Smooth muscle cell (in vitro differentiated cells): ENCODE measurements around the gene TPD52L1. TPM values are rescaled to one million over a fixed set of nuclear protein-coding genes. Genes with fewer than 3 reads are reported as not detected.

Experiments used
- DNase-seq: peaks from one replicate; lab custom pipeline; 2025; ENCODE audit not compliant: unreplicated experiment; lab: John Stamatoyannopoulos, UW
- H2AFZ ChIP-seq: fragments of 200-600 bp; sonication (generic); 2 replicates; pipeline ENCODE4 v1.6.0; 2016; ENCODE audit warnings: antibody characterized with exemption, low read depth, mild to moderate bottlenecking
- H3F3A ChIP-seq: fragments of 200-600 bp; sonication (generic); 2 replicates; pipeline ENCODE4 v1.6.0; 2017; ENCODE audit warnings: antibody characterized with exemption, low read depth
- H3K27ac ChIP-seq: fragments of 200-600 bp; sonication (generic); 2 replicates; pipeline ENCODE4 v1.5.1; 2016; ENCODE audit warnings: low read depth, mild to moderate bottlenecking
- H3K27me3 ChIP-seq: fragments of 200-600 bp; sonication (generic); 2 replicates; pipeline ENCODE4 v1.6.1; 2016; ENCODE audit warnings: low read depth, mild to moderate bottlenecking
- H3K36me3 ChIP-seq: fragments of 200-600 bp; sonication (generic); 2 replicates; pipeline ENCODE4 v1.5.1; 2016; ENCODE audit warnings: low read depth
- H3K4me1 ChIP-seq: fragments of 200-600 bp; sonication (generic); 2 replicates; pipeline ENCODE4 v1.5.1; 2016; ENCODE audit warnings: low read depth
- H3K4me2 ChIP-seq: fragments of 200-600 bp; sonication (generic); 2 replicates; pipeline ENCODE4 v1.6.0; 2016; ENCODE audit warnings: mild to moderate bottlenecking
- H3K4me3 ChIP-seq: fragments of 200-600 bp; sonication (generic); 2 replicates; pipeline ENCODE4 v1.5.1; 2016; ENCODE audit warnings: mild to moderate bottlenecking
- H3K79me2 ChIP-seq: fragments of 200-600 bp; sonication (generic); 2 replicates; pipeline ENCODE4 v1.6.0; 2016; ENCODE audit warnings: low read depth, mild to moderate bottlenecking
- H3K9ac ChIP-seq: fragments of 200-600 bp; sonication (generic); 2 replicates; pipeline ENCODE4 v1.6.0; 2016; ENCODE audit warnings: low read depth
- H3K9me3 ChIP-seq: fragments of 200-600 bp; sonication (generic); replicated peaks from 2 replicates; pipeline ENCODE4 v1.5.1; 2016; ENCODE audit warnings: low read depth
- H4K20me1 ChIP-seq: fragments of 200-600 bp; sonication (generic); 2 replicates; pipeline ENCODE4 v1.6.0; 2016; ENCODE audit warnings: low read depth
- WGBS: methylation state at CpG from one replicate; pipeline ENCODE4 v1.1.7; 2016; ENCODE audit warnings: low lambda C conversion rate; 5-methylcytosine and 5-hydroxymethylcytosine counted together
- polyA plus RNA-seq: library from polyadenylated mRNA; unstranded; fragments of >200 nt; fragmentation: Nextera tagmentation; extraction: Ambion mirVana; gene quantifications from 2 replicates; pipeline ENCODE4 v1.2.1, GENCODE V29; 2016
- total RNA-seq: library from RNA; depleted of rRNA; stranded (reverse); fragments of >200 nt; gene quantifications from 2 replicates; pipeline ENCODE4 v1.2.3, GENCODE V29; 2014
- TF ChIP-seq, protein P1 (sequence below): fragments of 200-600 bp; sonication (generic); IDR thresholded peaks from 2 replicates; pipeline ENCODE4 v1.5.1; 2017; ENCODE audit warnings: borderline replicate concordance, mild to moderate bottlenecking, antibody characterized with exemption; ENCODE audit not compliant: insufficient read depth, poor library complexity, severe bottlenecking

The TPD52L1 gene, protein sequence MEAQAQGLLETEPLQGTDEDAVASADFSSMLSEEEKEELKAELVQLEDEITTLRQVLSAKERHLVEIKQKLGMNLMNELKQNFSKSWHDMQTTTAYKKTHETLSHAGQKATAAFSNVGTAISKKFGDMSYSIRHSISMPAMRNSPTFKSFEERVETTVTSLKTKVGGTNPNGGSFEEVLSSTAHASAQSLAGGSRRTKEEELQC
- total RNA-seq (44.5 and 65.8 TPM in 2 replicates), polyA plus RNA-seq (15.3 and 38.5 TPM in 2 replicates)

DNA sequence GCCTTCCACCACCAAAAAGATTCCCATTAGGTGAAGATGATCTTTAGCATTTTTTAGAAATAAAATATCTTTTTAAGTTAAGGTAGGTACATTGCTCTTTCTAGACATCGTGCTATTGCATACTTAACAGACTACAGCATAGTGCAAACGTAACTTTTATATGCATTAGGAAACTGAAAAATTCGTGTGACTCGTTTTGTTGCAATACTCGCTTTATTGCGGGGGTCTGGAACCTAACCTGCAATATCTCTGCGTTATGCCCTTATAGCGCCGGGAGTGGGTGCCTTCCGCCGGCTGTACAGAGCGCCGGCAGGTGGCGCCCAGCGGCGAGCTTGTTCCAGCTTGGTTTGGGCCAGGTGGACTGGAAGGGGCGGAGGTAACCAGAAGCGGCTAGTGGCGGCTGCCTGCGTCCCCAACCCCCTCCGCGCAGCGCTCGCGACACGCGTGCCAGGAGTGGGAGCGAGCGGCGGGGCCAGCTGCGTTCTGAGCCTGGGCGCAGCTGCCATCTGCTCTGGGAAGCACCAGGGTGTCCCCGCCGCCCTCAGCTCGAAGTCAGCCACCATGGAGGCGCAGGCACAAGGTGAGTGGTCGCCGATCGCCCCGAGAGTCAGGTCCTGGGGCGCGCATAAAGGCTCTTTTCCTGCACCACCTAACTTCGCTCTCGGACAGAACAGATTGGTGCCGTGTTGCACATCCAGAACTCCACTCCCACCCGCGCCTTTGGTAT is at the start of gene TPD52L1:
Gene TPD52L1 (plus strand): TSS at position 383 of the 727 bp plus-strand sequence. CDS start 179 bp downstream, at position 562.
- Histone ChIP-seq H3K27me3 (peaks cover 4% of the 10 kb centered on the region), H3K79me2 (no peaks in the 10 kb centered on the region), H3K9me3 (no peaks in the 10 kb centered on the region), H3K36me3 (no peaks in the 10 kb centered on the region), H3F3A (no peaks in the 10 kb centered on the region), H3K4me1 (no peaks in the 10 kb centered on the region), H2AFZ (peak within 1 kb of the TSS; percentile 92), H3K9ac (peak within 1 kb of the TSS; percentile 47), H3K27ac (peak within 1 kb of the TSS; percentile 43), H3K4me2 (peak within 1 kb of the TSS; percentile 96), H4K20me1 (no peaks in the 10 kb centered on the region), H3K4me3 (peak within 1 kb of the TSS; percentile 67)
- TF ChIP-seq, protein P1, sequence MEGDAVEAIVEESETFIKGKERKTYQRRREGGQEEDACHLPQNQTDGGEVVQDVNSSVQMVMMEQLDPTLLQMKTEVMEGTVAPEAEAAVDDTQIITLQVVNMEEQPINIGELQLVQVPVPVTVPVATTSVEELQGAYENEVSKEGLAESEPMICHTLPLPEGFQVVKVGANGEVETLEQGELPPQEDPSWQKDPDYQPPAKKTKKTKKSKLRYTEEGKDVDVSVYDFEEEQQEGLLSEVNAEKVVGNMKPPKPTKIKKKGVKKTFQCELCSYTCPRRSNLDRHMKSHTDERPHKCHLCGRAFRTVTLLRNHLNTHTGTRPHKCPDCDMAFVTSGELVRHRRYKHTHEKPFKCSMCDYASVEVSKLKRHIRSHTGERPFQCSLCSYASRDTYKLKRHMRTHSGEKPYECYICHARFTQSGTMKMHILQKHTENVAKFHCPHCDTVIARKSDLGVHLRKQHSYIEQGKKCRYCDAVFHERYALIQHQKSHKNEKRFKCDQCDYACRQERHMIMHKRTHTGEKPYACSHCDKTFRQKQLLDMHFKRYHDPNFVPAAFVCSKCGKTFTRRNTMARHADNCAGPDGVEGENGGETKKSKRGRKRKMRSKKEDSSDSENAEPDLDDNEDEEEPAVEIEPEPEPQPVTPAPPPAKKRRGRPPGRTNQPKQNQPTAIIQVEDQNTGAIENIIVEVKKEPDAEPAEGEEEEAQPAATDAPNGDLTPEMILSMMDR, result peak; percentile 78
- under 1% methylated on average over 41 of the region's 47 CpGs for WGBS
- no peak for DNase-seq

- DNase-seq, result no peak
- Histone ChIP-seq H3K9me3 (no peaks in the 10 kb centered on the region), H3K4me3 (no peak overlapping the region), H3K79me2 (no peaks in the 10 kb centered on the region), H3K9ac (peak overlapping the region; percentile 47), H3K4me1 (peaks cover 47% of the 10 kb centered on the region), H3K36me3 (peaks cover 3% of the 10 kb centered on the region), H2AFZ (peak overlapping the region; percentile 14), H3F3A (peaks cover 48% of the 10 kb centered on the region), H3K27me3 (no peaks in the 10 kb centered on the region), H3K4me2 (peak overlapping the region; percentile 75), H4K20me1 (no peaks in the 10 kb centered on the region), H3K27ac (peak overlapping the region; percentile 95)
- TF ChIP-seq, protein P1, result no peak
- 3% methylated on average over 4 of the region's 4 CpGs for WGBS
Measured at GRCh38 chr6:125104425-125104824, 49.1 kb upstream of the TPD52L1 start.

GRCh38 chr6:125107048-125107447 is 46.5 kb upstream of the TPD52L1 start:
- Histone ChIP-seq H3K9ac (no peak overlapping the region), H3K4me2 (no peak overlapping the region), H3F3A (peaks cover 34% of the 10 kb centered on the region), H3K36me3 (peaks cover 8% of the 10 kb centered on the region), H2AFZ (no peak overlapping the region), H3K27ac (peak overlapping the region; percentile 39), H3K79me2 (no peaks in the 10 kb centered on the region), H3K4me1 (peaks cover 33% of the 10 kb centered on the region), H4K20me1 (no peaks in the 10 kb centered on the region), H3K27me3 (no peaks in the 10 kb centered on the region), H3K4me3 (no peak overlapping the region), H3K9me3 (peaks cover 18% of the 10 kb centered on the region)
- WGBS, result 53% methylated on average over 5 of the region's 5 CpGs
- DNase-seq, result no peak
- TF ChIP-seq, protein P1, result no peak
